ENCODE results near the gene NES. TPM values are rescaled to one million over a fixed set of nuclear protein-coding genes. Genes with fewer than 3 reads are reported as not detected.

Gene NES
- total RNA-seq, 1 experiment from 2014 or later, result 168 TPM

GRCh38 chr1:156673387-156674121 lies 3.7 kb downstream of the NES start:
- peak overlapping the region; percentile 80 for H3K4me2 ChIP-seq (ENCODE audit: insufficient read depth, insufficient read length, low read length)
- peak overlapping the region; percentile 87 for H3K14ac ChIP-seq (ENCODE audit: insufficient read depth, low read length)
- peak overlapping the region; percentile 49 for H2BK120ac ChIP-seq (ENCODE audit: low read depth, low read length, poor library complexity, severe bottlenecking)
- TF ChIP-seq CTCF (conservative IDR thresholded peaks at IDR 0.05), result no peak
- H3K56ac ChIP-seq (ENCODE audit: insufficient read length, low read depth, low read length), result no peak overlapping the region
- H3K23me2 ChIP-seq (ENCODE audit: insufficient read length, low read depth, low read length, poor library complexity, severe bottlenecking), result peaks cover 12% of the 10 kb centered on the region
- WGBS (ENCODE audit: extremely low coverage, insufficient read length, low lambda C conversion rate), result no CpG with 5 or more reads among the region's 8 CpGs
- peak overlapping the region; percentile 94 for H2BK12ac ChIP-seq (ENCODE audit: insufficient read length, low read depth, low read length)
- H2BK15ac ChIP-seq (ENCODE audit: low read depth, low read length), result peak overlapping the region; percentile 70; the same call in 1 of the 2 replicates
- H3K9me3 ChIP-seq (ENCODE audit: control insufficient read depth, low read depth, low read length), result no peaks in the 10 kb centered on the region
- peaks cover 26% of the 10 kb centered on the region; the same call in 1 of the 2 replicates for H3K4me1 ChIP-seq (ENCODE audit: insufficient read depth, low read length)
- peak overlapping the region; percentile 21 for H4K8ac ChIP-seq (replicated peaks; ENCODE audit: insufficient read length, low read depth, low read length)
- no peak overlapping the region for H3K23ac ChIP-seq (ENCODE audit: insufficient read length, low read depth, low read length)
- Mint-ChIP-seq H3K4me3 (peak overlapping the region; percentile 72 to 86), H3K27me3 (ENCODE audit: low read depth) (peaks cover 8% of the 10 kb centered on the region), H3K36me3 (ENCODE audit: insufficient read depth in 1 of 3, low read depth in 3 of 3) (peaks cover 35 to 48% (median 38%) of the 10 kb centered on the region in 3 experiments), H3K9me3 (peaks cover 2 to 3% of the 10 kb centered on the region in 2 experiments; a peak in 3 of 5 replicates), H3K4me1 (peaks cover 74 to 83% of the 10 kb centered on the region in 2 experiments), H3K27ac (peak overlapping the region; percentile 99 to 100 (median 100))
- H3K27ac ChIP-seq (ENCODE audit: insufficient read length, low read depth, low read length), result peak overlapping the region; percentile 69
- H2BK5ac ChIP-seq (ENCODE audit: insufficient read length, low read length), result peak overlapping the region; percentile 43
- no peaks in the 10 kb centered on the region for H4K20me1 ChIP-seq (ENCODE audit: control insufficient read depth, insufficient read depth, insufficient read length)
- H2AFZ ChIP-seq (ENCODE audit: low read length), result no peak overlapping the region
- peak overlapping the region; percentile 57 for H3K9ac ChIP-seq (ENCODE audit: extremely low read depth, insufficient read length, low read length)
- H3T11ph ChIP-seq (ENCODE audit: low read length), result peak overlapping the region; percentile 1
- peak overlapping the region; percentile 92 for H3K18ac ChIP-seq (ENCODE audit: insufficient read length, low read depth, low read length)
- H3K79me2 ChIP-seq (ENCODE audit: insufficient read depth, low read length), result peaks cover 4% of the 10 kb centered on the region; the same call in 1 of the 2 replicates
- H2AK5ac ChIP-seq (ENCODE audit: insufficient read length, low read length), result peak overlapping the region; percentile 43
- H3K4ac ChIP-seq (ENCODE audit: low read depth, low read length), result peak overlapping the region; percentile 31
- H2BK20ac ChIP-seq (ENCODE audit: low read depth, low read length, poor library complexity, severe bottlenecking), result no peak overlapping the region
- no peaks in the 10 kb centered on the region for H3K27me3 ChIP-seq (ENCODE audit: insufficient read depth, low read length)
- H4K5ac ChIP-seq (ENCODE audit: insufficient read length, low read depth, low read length), result peak overlapping the region; percentile 94
- DNase-seq, result peak; percentile 97
- H3K79me1 ChIP-seq (ENCODE audit: insufficient read depth, low read depth, low read length, poor library complexity, severe bottlenecking), result peaks cover 8% of the 10 kb centered on the region
- peak overlapping the region; percentile 93 for H4K91ac ChIP-seq (ENCODE audit: insufficient read length, low read depth, low read length)

Data from H9 (cell line).